ENCODE measurements around the gene AFDN.

The AFDN gene

GRCh38 chr6:167882244-167882643 is 55.5 kb downstream of the AFDN start:
- no peak for DNase-seq

DNA sequence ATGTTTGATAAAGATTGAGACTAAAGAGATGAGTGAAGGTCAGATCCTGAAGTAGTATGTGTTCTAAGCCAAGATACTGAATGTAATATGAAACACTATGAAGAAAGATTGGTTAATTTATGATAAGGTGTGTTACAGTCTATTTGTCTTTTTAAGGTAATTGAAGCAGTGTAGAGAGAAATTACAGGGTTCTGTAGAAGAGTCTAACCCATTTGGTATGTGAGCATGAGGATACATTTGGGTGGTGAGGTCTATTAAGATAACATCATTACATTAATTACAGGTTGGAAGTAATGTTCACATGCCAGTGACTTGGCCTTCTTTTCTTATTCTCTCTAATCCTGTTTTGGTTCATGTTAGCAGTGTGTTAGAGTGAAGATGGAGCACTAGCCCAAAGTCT is 61.4 kb downstream of the AFDN start:
- DNase-seq: no peak

DNA sequence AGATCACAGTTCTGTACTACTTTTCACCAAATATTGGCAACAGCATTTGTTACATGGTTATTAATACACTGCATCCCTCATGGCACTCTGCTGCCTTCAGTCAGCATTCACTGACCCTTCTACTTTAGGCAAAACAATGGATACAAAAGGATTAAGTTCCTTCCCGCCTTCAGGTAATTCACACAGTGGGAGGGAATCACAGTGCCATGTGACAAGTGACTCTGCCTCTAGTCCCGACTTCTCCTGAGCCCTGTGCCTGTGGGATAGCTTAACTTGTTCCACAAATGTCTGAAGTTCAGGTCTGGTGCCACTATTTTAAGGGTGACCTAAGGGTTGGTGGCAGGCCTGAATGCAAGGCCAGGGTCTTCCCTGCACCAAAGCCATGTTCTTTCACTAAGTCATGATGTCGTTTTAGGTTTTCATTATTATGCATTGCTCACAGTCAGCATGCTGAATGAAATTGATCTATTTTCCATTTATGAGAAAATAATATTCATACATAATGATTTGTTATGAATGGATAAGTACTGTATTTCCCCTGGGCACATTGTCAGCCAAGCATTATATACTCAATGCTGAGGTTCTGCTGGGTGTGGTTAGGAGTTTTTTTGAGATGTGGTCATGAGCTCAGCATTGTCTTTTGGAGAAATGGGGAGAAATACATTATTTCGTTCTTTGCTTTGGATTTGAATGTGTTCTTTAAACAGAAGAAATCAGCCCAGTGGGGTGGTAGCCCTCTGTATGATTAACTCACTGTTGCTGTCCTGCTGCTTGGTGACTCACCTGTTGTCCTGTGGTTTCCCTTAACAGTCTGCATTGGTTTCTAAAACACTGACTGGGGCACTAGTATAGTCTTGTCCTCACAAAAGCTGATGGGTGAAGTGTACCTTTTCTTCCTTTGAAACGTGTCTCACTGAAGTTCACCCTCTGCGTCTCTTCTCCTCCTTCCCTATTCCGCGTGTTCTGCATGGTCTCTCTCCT is 66.4 kb downstream of the AFDN start:
- no peak for DNase-seq

- no peak for DNase-seq
Observed at GRCh38 chr6:167894965-167895364, 68.3 kb downstream of the AFDN start.

DNA sequence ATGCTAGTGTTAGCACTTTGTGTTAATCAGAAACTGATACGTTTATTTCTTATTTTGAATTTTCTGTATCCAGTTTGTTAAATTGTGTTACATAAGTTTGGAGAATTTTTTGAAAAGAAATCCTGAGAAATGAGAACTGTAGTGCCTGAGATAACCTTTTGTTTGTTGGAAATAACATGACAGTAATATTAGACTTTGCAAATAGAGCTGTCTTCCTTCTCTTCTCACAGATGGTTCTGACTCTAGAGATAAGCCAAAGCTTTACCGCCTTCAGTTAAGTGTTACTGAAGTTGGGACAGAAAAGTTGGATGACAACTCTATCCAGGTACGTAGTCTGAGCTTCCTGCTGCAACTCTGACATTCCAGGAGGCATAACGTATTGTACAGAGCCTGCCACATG is 69.9 kb downstream of the AFDN start:
- no peak for DNase-seq

GRCh38 chr6:167898673-167899311 is 72.1 kb downstream of the AFDN start:
- peak; percentile 36 for DNase-seq

- no peak for DNase-seq
Observed at GRCh38 chr6:167904791-167905190, 78.1 kb downstream of the AFDN start.

GRCh38 chr6:167906899-167907298 is 80.2 kb downstream of the AFDN start:
- no peak for DNase-seq

- DNase-seq: no peak
Observed at GRCh38 chr6:167907837-167908681, 81.3 kb downstream of the AFDN start.

DNA sequence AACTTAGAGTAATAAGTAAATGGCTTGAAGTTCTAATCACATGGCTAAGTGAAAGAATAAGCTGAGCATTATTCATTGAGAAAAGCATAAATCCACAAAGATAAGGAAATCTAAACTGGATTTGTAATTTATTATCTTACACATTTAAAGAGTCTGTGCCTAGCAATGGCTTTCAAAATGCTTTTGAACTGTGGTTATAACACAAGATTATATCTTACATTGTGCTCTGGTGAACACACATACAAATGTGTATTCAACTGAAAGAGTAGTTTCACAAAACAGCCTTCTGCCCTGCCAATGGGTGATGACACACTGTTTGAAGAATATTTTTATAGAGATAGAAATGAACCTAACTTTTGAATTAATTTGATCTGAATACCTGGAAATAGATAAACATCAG is 83.3 kb downstream of the AFDN start:
- no peak for DNase-seq

GRCh38 chr6:167910652-167911051 is 83.9 kb downstream of the AFDN start:
- no peak for DNase-seq

DNA sequence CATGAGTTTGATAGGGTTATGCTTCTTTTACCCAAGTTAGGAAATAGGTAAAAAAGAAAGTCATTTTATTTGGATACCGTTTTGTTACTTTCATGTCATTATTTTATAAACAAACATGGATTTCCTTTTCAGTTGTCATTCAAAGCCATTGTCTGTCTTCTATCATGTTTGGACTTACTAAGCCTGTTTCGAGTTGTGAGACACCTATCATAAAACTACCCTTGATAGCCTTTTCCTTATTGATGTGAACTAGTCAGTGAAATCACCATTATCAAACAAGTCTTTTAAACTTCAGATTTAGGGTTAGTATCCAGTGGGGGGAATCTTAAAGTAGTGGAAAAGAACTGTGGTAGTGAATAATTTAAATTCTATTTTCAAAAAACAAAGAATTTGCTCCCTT is 85.8 kb downstream of the AFDN start:
- DNase-seq: no peak

DNA sequence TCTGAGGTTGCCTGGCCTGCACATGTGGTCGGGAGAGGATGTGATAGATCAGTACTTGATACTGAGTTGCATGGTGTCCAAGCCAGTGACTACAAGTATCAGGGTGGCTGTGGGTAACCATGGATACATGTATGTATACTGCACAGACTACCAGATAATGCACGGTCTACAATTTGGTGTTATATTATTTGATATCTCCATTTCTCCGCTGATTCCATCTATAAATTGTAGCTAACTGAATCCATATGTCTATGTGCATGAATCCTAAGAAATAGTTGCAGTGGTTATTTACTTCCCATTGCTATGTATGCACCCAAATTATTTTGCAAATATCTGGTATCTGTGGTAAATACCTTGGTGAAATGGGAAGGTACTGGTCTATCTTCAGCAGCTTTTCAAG is 87.0 kb downstream of the AFDN start:
- DNase-seq: no peak

DNA sequence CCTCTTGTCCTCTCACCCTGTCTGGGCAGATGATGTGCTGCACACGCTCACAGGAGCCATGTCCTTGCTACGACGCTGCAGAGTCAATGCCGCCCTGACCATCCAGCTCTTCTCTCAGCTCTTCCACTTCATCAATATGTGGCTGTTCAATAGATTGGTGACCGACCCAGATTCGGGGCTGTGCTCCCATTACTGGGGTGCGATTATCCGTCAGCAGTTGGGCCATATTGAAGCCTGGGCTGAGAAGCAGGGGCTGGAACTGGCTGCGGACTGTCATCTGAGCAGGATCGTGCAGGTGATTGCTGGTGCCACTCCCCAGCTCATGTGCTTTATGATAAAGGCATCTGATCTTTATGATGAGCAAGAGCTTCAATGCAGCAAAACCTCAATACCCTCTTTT is 88.4 kb downstream of the AFDN start:
- DNase-seq: no peak

GRCh38 chr6:167917551-167918154 is 90.9 kb downstream of the AFDN start:
- no peak for DNase-seq

GRCh38 chr6:167918548-167919278 is 92.0 kb downstream of the AFDN start:
- DNase-seq: no peak

DNA sequence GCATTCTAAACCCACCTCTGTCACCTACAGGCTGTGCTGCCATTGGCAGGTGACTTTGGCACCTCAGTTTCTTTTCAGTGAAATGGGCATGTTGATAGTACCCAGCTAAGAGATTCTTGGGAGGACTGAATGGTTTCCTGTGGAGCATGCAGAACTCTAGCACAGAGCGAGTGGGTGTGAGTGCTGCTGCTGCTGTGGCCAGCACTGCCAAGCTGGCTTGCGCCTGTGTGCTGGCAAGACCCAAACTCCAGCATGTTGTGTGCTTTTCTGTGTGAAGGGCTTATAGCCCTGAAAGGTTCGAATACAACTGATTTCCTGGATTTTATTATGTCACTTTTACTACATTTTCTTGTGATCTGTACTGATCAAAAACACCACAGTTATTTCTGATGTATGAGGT is 92.6 kb downstream of the AFDN start:
- DNase-seq: no peak

DNA sequence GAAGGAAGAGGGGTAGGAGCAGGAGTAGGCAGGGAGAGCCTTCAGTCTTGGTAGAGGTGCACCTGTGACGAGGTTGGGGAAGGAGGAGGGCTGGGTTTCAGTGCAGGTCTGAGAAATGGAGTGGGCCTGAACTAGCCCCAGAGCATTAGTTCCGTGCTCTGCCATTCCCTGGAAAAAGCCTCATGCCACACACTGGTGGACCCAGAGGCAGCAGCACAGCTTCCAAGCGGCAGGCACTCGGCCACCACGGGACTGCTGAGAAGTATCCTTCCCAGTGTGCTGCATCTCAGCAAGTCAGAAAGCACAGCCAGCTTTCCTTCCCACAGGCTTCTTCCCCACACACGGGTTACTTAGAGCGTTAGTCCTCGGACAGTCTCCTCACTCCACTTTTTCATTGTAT is 93.5 kb downstream of the AFDN start:
- DNase-seq: no peak

- no peak for DNase-seq
Observed at GRCh38 chr6:167921831-167922230, 95.1 kb downstream of the AFDN start.

DNA sequence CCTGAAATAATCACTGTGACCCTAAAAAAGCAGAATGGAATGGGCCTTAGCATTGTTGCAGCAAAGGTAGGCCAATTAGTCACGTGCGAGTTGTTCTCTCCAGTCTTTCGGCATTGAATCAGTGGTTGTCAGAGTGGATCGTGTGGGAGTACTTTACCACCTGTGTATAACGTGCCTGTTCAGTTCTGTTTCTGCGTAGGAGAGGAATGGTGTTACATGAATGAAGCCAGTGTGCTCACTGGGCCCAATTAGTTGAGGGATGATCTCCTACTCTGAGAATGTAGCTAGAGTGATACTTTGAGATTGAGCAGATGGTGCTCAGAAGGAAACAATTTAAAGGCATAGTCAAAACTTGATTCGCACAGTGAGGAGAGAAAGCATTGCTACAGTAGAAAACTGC is 98.3 kb downstream of the AFDN start:
- DNase-seq: no peak

- DNase-seq: no peak
Observed at GRCh38 chr6:167927246-167927645, 100.5 kb downstream of the AFDN start.

GRCh38 chr6:167928111-167928510 is 101.4 kb downstream of the AFDN start:
- no peak for DNase-seq
